ENCODE measurements around the gene CAMTA1.
A peak's percentile ranks its signal among the peaks of the same experiment; 100 is the strongest.
"Not testable (repeated sequence)": the region's sequence is repeated elsewhere in the genome, so short reads cannot be mapped to it uniquely, and the experiment has no call there.

Gene CAMTA1

DNA sequence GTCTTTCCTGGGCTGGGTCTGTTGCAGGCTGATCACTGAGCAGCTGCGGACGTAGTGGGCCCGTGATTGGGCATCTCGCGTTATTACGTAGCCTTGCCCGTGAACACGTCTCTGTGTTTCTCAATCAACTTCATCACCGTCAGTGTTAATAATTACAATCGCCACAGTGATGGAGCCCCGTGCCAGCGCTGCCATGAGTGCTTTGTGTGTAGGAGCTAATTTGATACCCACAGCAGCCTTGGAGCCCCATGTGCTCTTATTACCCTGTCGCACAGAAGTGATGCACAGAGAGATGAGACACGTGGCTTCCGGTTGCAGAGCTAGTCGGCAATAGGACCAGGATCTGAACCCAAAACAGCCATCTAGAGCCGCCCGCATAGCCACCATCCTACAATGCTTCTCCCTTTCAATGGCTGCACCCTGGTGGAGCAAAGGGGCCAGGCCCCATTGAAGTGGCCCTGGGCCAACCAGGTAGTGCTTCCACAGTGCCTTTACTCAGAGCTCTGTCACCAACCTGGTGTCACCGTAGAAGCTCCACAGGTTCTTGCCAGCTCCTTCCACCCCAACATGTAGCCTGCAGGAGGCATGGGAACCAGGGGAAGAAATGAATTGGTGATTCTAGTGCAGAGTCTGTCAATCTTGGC, 587.3 kb downstream of the CAMTA1 start:
- DNase-seq (ENCODE audit: low read depth) = no peak

DNA sequence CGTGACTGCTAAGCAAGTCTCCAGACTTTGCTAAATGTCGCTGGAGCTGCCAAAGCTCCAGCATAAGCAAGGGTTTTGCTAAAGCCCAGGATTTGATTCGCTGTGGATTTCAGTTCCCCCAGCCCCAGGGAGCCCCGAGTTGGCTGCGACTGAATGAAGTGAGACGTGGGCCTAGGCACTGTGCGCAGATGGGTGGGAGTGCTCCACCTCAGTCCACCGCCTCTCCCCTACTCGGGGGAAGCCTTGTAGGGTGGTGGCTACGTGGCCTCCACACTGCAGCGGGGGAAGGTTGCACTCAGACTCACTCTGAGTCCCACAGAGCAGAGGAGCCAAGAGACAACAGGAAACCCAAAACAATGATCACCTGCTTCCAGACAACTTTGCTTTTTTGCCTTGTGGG, 588.0 kb downstream of the CAMTA1 start:
- no peak for DNase-seq (ENCODE audit: low read depth)

DNA sequence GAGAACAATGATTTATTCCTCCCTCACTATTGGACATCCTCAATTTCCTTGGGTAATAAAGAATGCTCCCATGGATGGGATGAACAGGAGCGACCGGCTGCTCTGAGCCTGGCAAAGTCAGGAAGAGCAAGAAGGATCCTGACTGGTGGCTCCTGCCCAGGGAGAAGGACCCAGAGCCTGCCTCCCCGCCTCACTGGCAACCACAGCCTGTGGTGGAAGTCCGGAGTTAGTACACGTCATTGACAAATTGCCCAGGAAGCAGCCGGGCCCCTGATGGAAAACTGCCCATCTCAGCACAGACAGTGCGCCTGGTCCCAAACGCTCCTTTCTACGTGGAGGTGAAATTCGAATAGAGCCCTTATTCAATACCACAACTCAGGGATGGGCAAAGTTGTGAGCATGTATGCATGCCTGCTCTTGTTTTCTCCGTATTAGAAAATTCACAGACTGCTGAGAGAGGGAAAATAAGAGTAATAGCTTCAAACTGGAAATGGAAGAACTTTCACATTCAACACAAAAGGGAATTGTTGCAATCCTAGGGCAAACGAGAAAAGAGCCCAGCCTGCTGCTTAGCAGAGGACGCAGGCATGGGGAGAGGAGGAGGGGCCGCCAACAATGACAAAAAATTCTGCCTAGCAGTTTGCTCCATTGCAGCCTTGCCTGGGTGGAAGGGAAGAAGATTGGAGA, 588.8 kb downstream of the CAMTA1 start:
- no peak for DNase-seq (ENCODE audit: low read depth)

DNA sequence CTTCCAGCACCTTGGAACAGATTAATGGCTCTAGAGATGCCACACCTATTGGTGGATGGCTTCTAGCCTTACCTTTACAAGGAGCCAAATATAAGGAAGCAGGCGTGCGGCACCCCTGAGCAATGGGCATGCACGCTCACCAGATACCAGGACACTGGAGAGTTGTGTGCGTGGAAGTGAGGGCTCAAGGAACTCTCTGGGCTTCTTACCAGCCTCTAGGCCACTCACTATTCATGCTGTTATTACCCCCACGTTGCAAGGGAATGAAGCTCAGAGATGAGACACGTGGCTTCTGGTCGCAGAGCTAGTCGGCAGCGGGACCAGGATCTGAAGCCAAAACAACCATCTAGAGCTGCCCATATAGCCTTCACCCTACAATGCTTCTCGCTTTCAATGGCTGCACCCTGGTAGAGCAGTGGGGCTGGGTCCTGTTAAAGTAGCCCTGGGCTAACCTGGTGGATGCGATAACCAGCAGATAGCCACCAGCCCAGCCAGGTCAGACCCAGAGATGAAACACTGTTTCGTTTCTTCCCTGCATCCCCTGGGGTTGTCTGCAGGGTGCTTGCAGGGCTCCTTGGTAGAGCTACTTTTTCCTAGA, 589.4 kb downstream of the CAMTA1 start:
- DNase-seq (ENCODE audit: low read depth) = no peak

DNA sequence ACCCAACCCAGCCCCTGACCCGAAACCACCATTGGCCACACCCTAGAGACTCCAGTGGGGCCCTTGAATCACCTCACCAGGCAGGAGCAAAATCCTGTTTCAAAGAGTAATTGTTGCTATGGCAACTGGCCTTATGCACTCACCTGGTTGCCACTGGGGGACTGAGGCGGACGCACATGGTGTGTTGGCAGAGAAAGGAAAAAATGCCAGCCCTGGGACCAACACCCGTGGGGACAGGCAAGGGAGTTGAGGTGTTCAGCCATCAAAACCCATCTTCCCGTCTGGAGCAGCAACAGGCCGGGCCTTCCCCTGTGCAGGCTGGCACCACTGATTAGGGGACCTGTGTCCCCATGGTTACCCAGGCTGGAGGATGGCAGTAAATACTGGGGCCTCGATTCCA, 590.1 kb downstream of the CAMTA1 start:
- no peak for DNase-seq (ENCODE audit: low read depth)

DNA sequence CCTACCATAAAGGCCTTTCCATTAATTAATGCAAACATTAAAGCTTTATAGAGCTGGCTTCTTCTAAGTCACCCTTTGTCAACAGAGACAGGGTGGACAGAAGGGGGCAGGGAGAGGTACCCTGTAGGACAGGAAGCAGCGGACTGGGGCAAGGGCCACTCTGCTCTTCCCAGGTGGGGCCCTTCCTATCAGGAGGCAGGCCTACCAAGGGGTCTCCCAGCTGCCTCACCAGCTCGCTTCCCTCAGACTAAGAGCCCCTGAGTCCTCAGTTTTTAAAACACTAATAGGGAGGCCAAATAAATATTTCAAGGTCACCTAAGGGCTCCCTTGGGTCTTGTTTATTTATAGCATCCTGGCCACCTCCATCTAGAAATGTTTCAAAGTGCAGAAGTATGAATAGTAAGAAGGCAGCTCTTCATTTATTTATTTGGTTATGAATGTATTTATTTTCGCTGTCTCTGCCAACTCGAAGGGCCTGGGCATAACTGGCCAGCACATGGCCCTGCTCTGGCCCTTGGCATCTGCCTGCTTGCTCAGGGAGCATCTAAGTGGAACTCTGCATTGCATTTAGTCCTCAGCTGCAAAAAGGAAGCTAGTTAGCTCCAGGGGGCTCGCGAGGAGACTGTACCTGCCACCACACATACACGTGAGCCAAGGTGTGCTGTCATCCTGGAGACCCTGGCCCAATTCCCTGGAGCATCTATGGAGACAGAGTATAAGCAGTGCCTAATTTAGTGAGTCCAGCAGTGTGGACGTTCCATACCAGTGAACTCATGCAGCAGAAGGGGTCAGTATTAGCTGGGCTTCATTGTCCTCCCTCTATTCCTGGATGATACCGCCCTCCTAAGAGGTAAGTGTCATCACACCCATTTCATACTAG, 590.8 kb downstream of the CAMTA1 start:
- no peak for DNase-seq (ENCODE audit: low read depth)

DNA sequence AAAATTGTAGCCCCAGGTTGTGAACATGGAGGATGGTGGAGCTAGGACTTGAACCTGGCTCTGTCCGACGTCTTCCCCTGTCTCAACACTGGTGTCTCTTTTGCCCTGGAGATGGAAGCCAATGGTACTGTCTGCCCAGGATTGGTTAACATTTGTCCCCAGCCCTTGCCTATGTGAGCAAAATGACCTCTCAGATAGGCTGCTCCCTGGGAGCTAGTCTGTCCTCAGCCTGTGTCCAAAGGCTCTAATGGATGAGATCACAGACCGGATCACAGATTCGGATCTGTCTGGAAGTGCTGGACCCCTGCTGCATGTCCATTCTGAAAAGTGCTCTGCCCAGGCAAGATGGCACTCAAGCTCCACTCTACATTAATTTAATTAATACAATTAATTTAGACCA, 591.4 kb downstream of the CAMTA1 start:
- DNase-seq (ENCODE audit: low read depth) = no peak

DNA sequence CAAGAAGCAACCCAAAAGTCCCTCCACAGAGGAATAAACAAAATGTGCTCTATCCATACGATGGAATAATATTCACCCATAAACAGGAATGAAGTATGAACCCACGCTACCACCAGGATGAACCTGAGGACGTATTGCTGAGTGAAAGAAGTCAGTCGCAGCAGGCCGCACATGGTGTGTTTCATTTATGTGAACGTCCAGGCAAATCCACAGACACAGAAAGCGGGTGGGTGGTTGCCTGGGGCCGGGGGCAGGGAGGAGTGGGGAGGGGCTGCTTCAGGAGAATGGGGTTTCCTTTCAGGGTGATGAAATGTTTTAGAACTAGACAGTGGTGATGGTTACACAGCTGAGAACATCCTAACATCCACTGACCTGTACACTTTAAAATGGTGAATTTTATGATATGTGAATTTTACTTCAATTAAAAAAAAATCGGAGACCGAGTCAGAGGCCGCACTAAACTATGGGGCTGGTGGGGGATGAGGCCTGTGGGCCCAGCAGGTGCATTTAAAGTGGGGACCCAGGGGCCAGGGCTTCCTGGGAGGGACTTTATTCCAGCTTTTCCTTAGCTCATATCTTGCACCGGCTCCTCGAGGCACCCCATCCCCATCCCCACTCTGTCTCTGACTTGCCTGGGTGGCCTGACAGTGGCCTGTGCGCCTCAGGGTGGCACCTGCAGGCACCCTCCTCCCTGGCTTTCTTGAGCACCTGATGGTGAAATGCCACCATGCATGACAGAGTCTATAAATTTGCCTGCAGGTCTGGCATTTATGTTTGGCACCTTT, 593.3 kb downstream of the CAMTA1 start:
- DNase-seq (ENCODE audit: low read depth) = no peak

DNA sequence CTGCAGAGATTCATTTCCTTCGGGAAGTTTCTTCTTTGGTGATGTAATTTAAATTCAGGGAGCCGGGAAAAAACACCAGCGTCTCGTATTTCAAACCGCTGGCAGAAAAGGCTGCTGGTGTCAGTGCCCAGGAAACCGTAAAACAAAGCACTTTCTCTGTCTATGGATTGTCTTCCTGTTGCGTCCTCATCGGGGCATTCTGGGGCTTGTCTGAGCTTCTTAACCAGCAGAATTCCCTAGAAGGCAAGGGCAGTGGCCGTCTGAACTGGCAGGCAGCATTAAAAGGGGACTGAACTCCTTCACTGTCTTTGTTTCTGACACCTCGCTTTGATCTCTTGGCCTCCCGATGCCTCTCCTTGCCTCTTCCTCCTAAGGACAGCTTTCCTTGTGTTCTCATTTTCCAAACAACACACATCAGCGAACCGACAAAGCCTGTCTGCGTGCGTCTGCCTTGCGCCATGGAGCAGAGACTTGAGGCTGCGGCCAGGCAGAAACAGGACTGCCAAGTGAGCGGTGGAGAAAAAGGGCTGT, 594.3 kb downstream of the CAMTA1 start:
- DNase-seq (ENCODE audit: low read depth) = peak; percentile 61

DNA sequence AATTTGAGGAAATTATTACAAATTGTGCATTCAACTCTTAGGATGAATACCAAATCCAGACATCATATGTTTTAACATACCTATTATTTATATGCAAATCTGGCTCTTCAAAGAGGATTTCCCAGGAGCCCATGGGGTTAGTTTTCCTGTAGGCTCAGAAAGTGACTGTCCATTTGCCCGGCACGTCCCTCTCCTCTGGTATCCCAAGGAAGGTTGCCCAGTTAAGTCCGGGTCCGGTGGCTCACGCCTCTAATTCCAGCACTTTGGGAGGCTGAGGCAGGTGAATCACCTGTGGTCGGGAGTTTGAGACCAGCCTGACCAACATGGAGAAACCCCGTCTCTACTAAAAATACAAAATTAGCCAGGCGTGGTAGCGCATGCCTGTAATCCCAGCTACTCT, 594.8 kb downstream of the CAMTA1 start:
- DNase-seq (ENCODE audit: low read depth) = not testable (repeated sequence)

DNA sequence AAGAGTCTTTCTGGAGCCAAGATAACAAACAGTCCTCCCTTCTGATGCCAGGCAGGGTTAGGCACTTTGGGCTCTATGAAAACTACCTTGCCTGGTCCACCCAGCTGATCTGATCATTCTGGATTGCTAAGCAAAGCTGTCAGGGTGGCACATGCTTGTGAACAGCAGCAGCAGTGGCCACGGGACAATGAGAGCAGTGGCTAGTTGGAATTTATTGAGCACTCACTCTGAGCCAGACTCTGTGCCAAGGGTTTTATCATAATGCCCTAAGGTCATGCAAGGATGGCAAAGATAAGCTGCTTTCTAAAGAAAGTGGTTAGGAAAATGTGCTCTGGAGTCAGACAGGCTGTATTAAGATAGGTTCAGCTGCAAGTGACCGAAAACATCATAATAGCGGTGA, 595.5 kb downstream of the CAMTA1 start:
- DNase-seq (ENCODE audit: low read depth) = no peak

DNA sequence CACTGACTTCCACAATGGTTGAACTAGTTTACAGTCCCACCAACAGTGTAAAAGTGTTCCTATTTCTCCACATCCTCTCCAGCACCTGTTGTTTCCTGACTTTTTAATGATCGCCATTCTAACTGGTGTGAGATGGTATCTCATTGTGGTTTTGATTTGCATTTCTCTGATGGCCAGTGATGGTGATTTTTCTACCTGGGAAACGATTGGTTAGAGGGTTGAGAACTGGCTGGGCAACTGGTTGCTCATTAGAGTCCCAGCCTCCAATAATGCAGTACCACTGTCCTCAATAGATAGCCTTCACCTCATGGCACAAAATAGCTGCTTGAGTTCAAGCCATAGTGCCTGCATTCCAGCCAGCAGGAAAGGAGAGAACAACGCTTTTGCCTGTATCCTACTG, 596.5 kb downstream of the CAMTA1 start:
- not testable (repeated sequence) for DNase-seq (ENCODE audit: low read depth)

DNA sequence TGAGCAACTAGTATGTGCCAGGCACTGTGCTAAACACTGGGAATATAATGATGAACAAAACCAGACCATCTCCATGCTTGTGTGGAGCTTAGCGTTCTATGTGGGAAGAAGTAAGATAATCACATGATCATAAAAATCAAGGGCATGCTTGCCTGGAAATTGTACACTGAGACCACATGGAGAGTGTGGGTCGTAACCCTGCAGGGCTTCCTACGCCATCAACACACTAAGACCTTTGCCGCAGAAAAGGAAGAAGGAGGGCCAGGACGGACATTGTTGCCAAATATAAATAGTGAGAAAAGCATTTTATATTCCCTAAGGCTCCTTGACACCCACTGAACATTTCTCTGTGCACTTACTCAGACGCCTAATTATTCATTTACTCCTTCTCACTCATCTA, 597.7 kb downstream of the CAMTA1 start:
- DNase-seq (ENCODE audit: low read depth) = no peak

DNA sequence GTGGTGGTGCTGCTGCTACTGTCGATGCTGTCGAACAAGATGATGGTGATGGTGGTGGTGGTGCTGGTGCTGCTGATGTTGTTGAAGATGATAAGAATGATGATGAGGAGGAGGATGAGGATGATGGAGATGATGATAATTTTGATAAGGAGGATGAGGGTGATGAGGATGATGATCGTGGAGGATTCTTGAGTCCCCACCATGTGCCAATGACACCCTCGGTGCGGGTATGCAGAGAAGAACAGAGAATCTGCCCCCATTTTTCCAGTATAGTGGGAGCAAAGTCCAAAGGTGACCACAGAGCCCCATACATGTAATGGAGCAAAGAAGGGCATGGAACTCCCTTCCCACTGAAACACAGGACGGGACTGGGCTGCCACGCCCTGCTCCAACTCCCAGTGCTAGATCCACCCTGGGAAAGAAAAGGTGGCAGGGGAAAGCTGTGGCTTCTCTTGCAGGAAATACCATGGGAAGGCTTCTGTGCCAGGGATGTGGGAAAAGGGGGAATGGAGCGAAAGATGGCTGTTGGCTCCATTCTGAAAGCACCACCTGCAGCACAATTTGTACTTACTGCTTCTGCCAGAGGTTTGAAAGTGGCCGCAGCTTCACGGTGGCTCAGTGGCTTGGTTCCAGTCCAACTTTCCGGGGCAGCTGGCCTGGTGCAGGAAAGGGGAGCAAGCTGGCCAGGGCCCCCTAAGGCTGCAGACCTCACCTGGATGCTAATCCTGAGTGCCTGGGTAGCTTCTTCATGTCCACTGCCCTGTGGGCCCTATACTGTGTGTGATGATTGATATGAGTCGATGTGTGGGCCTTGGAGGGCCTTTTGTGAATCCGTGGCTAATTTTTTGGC, 598.6 kb downstream of the CAMTA1 start:
- DNase-seq (ENCODE audit: low read depth) = no peak

DNA sequence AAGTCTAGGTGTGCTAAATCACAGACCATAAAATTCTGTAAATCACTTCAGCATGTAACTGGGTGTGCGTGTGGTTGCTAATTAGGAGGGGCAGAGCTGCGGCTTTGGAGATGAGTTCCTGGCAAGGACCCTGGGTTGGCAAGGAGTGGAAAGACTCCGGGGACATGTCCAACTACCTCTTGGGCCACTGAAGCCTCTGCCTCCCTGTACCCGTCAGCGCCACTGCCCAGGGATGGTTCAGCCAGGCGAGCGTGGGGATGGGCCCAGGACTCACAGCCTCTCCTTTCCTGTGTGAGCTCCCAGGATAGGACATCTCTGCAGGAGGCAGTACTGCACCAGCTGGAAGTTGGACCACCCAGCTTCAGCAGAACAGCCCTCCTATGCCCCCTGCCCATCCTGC, 599.4 kb downstream of the CAMTA1 start:
- no peak for DNase-seq (ENCODE audit: low read depth)

DNA sequence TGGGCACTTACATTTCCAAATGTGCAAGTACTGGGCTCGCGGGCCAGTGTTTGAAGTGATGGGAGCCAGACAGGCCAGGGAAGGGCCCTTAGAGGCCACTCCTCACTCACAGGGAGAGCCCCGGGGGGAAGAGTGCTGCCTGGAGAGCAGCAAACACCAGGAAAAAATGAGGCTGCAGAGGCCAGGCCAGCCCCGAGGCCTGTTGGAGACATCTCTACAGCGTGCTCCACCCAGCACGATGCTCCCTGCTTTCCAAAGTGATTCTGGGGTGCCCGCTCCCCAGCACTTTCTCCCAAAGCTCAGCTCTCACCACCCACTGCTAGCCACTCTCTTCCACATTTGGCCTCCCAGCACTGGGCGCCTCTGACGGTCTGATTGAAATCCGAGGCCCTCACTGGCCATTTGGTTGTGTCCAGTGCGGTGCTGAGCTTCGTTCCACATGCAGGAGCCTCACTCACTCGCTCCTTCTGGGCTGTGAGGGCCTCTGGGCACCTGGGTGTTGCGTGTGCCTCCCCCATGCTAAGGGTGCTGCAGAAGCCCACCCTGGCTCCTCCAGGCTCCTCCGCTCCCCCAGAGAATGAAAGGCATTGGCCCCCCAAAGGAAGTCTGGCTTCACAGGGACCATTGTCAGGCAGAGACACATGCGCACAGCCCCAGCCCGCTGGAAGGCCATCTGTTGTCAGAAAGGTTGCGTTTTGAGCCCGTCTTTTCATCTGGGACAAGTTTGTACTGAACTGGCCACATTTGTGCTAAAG, 600.4 kb downstream of the CAMTA1 start:
- DNase-seq (ENCODE audit: low read depth) = no peak

DNA sequence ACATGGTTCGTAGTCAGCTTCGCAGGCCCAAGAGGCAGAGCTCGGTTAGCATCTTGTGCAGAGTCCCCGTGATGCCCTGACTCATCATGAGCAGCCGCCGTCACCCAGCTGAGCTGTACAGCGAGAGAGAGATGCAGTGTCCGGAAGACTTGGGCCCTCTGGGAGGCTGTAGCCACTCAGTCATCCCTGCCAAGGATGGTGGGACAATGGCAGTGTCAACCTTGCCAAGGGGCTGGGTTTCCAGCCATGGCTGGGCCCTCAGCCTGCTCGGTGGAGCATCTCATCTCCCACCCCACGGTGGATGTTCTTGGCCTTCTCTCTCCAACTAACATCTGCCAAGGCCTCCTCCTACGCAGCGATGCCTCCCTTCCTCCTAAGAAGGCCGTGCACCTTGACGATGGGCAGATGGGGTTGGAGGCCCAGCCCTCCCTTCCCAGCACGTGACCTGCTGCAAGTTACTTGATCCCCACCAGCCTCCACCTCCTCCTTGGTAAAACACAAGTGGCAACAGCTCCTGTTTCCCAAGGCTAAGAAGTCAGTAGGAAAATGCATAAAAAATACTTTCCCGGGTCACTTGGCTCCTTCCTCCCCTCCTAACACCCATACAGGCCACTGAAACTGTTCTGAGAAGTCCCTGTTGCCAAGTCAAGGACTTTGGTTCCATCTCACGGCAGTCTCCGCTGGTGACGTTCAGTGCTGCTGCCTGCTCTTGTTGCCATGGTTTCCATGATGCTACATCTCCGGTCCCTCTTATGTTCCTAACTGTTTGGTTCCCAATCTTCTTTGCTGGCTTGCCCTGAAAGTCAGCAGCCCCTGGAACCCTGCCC, 601.2 kb downstream of the CAMTA1 start:
- DNase-seq (ENCODE audit: low read depth) = no peak

DNA sequence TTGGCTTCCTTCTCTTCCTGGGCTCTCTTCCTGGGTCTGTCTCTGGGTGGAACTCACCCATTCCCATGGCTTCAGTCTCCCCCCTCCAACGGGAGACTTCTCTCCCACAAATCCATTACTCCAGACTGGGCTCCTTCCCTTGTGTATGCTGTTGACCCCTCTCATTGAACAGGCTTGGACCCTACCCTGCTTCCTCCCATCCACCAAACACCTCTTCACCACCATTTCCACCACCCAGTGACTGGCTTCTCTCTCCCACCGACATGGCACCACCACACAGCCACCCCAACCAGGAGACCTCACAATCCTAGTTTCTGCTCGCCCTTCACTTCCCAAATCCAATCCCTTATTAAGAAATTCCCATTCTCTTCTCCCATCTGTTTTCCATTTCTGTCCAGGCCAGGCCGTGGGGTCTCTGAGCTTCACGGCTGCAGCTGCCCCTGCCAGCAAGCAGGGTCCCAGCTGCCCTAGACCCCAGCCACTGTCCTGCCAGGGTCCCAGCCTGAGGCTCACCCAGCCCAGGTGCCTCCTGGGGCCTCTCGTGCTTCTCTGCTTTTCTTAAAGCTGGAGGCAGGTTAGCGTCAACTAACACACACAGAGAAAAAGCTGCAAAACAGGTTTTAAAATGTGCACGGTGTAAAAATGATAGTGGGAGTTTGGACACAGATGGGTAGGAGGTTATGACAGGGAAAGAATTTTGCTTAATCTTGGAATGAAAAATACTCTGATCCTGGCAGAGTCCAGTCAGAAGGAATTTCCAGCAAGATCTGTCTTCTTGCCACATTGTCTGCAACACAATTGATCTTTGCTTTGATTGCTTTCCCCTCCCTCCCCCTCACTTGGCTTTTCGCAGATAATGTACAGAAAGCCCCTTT, 602.0 kb downstream of the CAMTA1 start:
- no peak for DNase-seq (ENCODE audit: low read depth)

Measured in ELR (cell line).